WERI-Rb-1 (cell line): ENCODE data around the gene AGBL1.

Experiments
- DNase-seq: peaks from one replicate; pipeline ENCODE4 v3.0.0-alpha.2; 2020
- H3K27ac ChIP-seq: fragments of 250-450 bp; sonication (Bioruptor Pico); 2 replicates; pipeline ENCODE4 v1.5.1; 2020; ENCODE audit warnings: mild to moderate bottlenecking, moderate library complexity
- H3K27me3 ChIP-seq: fragments of 250-450 bp; sonication (Bioruptor Pico); 2 replicates; pipeline ENCODE4 v1.5.1; 2021; ENCODE audit warnings: mild to moderate bottlenecking, low read depth, moderate library complexity; ENCODE audit not compliant: insufficient read depth, severe bottlenecking
- H3K36me3 ChIP-seq: fragments of 250-450 bp; sonication (Bioruptor Pico); 2 replicates; pipeline ENCODE4 v1.5.1; 2020; ENCODE audit warnings: mild to moderate bottlenecking, moderate library complexity
- H3K4me3 ChIP-seq: 2 replicates; pipeline ENCODE4 v1.5.1; 2011; ENCODE audit warnings: low read depth, mild to moderate bottlenecking, control low read depth, low read length
- H3K9me3 ChIP-seq: fragments of 250-450 bp; sonication (Bioruptor Pico); 2 replicates; pipeline ENCODE4 v1.5.1; 2021; ENCODE audit warnings: mild to moderate bottlenecking, moderate library complexity; ENCODE audit not compliant: severe bottlenecking
- CTCF ChIP-seq: IDR thresholded peaks from 2 replicates; pipeline ENCODE4 v1.5.1; 2011; ENCODE audit warnings: low read depth, mild to moderate bottlenecking, control low read depth, inconsistent platforms, low read length

Gene AGBL1

DNA sequence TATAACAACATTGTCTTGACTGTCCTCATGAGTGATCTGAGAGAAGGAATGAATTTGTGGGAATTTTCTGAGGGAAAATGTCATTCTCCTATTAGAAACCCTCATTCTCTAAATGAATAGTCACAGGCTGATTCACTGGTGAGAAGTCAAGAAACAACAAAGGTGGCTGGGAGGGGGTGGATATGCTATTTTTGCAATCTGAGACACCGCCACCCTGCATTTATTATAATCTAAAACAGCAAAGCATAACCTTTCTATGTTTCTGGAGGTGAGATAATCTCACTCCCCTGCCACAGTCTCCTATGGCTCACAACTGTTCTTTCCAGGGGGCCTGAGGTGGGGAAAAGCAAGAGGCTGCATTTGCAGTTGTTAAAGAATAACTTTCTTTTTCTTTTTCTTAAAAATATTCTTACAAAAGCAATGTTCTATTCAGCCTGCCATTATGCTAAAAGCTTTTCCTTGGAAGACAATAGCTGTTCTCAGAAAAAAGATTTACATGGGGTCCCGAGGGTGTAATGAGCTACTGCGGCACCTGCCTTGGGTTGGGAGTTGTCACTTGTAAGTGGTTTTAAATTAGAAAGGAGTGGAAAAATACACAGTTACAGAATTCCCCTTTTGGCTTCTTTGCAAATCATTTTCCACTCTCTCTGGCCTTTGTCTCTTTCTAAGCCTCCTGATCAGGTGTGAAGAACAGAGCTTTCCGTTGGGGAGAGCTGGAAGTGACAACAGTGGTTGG, 220.9 kb downstream of the AGBL1 start:
- no peak for DNase-seq
- H3K9me3 ChIP-seq: no peaks in the 10 kb centered on the region
- TF ChIP-seq CTCF: no peak
- no peak overlapping the region for H3K27ac ChIP-seq
- no peaks in the 10 kb centered on the region for H3K36me3 ChIP-seq
- peaks cover 45% of the 10 kb centered on the region for H3K27me3 ChIP-seq
- no peak overlapping the region for H3K4me3 ChIP-seq

GRCh38 chr15:86311568-86312280, 232.1 kb downstream of the AGBL1 start:
- DNase-seq: no peak
- Histone ChIP-seq H3K36me3 (no peaks in the 10 kb centered on the region), H3K27me3 (peaks cover 55% of the 10 kb centered on the region), H3K27ac (no peak overlapping the region), H3K4me3 (no peak overlapping the region), H3K9me3 (no peaks in the 10 kb centered on the region)
- TF ChIP-seq CTCF: no peak

GRCh38 chr15:86312486-86312885, 232.8 kb downstream of the AGBL1 start:
- Histone ChIP-seq H3K27ac (no peak overlapping the region), H3K27me3 (peaks cover 56% of the 10 kb centered on the region)
- DNase-seq: no peak

DNA sequence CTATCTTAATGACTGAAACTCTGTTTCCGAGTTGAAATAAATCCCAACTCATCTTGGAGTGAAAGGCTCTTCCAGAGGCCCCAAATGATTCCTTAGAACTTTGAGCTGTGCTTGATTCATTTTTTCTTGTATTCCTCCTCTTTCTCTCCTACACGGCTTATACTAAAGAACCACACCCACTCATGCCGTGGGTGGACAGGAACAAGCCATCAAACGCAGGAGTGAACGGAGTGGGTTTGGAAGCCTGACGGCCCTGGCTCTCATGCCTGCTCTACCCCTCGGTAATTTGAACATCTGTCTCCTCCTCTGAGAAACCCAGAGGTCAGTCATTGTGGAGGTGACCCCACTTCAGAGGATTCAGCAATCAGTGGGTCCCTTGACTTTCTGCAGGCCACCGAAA, 236.5 kb downstream of the AGBL1 start:
- Histone ChIP-seq H3K4me3 (no peak overlapping the region), H3K36me3 (no peaks in the 10 kb centered on the region), H3K27me3 (peaks cover 49% of the 10 kb centered on the region), H3K27ac (no peak overlapping the region), H3K9me3 (no peaks in the 10 kb centered on the region)
- no peak for TF ChIP-seq CTCF
- DNase-seq: no peak

More at GRCh38 chr15:86312486-86312885, 232.8 kb downstream of the AGBL1 start:
- Histone ChIP-seq H3K4me3 (no peak overlapping the region), H3K36me3 (no peaks in the 10 kb centered on the region), H3K9me3 (no peaks in the 10 kb centered on the region)
- no peak for TF ChIP-seq CTCF

- H3K36me3 ChIP-seq: no peaks in the 10 kb centered on the region
- no peak for TF ChIP-seq CTCF
- no peak overlapping the region for H3K27ac ChIP-seq
- H3K4me3 ChIP-seq: no peak overlapping the region
- DNase-seq: no peak
- H3K9me3 ChIP-seq: no peaks in the 10 kb centered on the region
- H3K27me3 ChIP-seq: peaks cover 50% of the 10 kb centered on the region
These were observed 237.2 kb downstream of the AGBL1 start for GRCh38 chr15:86316726-86317383.
